Esophagus muscularis mucosa (tissue), 4 donors: Measurements from ENCODE around the gene LAG3.
A peak's percentile ranks its signal among the peaks of the same experiment; 100 is the strongest.

Experiments used
- CTCF ChIP-seq, 3 experiments: fragments of 200-600 bp in 2 of 3; fragments of 450-650 bp in 1 of 3; sonication (generic) in 2 of 3; IDR thresholded peaks; one replicate each; pipeline ENCODE4 v1.5.1; 2017 to 2019; ENCODE audit warnings: antibody characterized with exemption in 3 of 3, mild to moderate bottlenecking in 2 of 3, moderate library complexity in 1 of 3
- EP300 ChIP-seq: sonication (generic); formaldehyde crosslinking; IDR thresholded peaks from one replicate; pipeline ENCODE4 v1.6.1; 2017; ENCODE audit warnings: antibody characterized with exemption
- POLR2A ChIP-seq: fragments of 450-650 bp; IDR thresholded peaks from one replicate; pipeline ENCODE4 v1.6.1; 2017; ENCODE audit warnings: antibody characterized with exemption, moderate library complexity, mild to moderate bottlenecking, low read depth
- POLR2AphosphoS5 ChIP-seq, 2 donors: sonication (generic); formaldehyde crosslinking; IDR thresholded peaks; one replicate each; pipeline ENCODE4 v1.6.1; 2017; ENCODE audit warnings: antibody characterized with exemption in 2 of 2

GRCh38 chr12:6778574-6779550 lies 6.5 kb downstream of the LAG3 start:
- TF ChIP-seq CTCF (IDR thresholded peaks at IDR 0.05) (peak; percentile 95 to 98 (median 96)), POLR2AphosphoS5 (IDR thresholded peaks at IDR 0.05) (peak; percentile 67 to 91), POLR2A (no peak), EP300 (no peak)
